NCI-H2081 treated with DMSO at 0.1 percent for 48 hours (cell line): Measurements from ENCODE around the gene AKAP11.

Experiments
- DNase-seq: peaks from one replicate; lab custom pipeline; 2025; lab: John Stamatoyannopoulos, UW

AKAP11 gene

DNA sequence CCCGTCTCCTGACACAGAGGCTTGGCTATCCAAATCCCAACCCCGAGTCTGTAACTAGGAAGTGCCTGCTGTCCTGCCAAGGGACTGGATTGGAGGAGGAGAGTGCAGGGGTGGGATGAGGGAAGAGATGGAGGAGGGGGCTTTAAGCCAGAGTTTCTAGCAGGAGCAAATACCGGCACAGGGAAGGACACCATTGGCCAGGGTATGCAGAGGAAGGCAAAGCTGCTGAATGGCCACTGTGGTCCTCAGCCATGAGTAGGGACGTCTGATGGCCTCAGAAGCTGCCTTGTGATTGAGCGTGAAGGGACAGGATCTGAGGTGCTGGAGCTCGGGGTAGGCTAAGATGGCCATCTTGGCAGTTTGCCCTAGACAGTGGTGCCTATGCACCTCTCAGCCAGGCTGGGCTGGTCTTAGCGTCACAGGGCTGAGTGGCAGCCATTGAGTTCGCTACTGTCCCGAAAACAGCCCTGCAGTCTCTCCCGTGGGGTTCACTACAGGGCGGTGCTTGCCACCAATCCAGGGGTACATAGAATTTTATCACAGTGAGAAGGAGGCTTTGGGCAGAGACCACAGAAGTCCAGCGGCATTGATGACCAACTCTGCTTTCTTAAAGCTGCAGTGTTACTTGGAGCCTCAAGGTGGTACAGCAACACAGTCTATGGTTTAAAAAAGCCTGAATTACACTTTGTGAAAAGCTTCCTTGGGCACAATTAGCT, 61.8 kb downstream of the AKAP11 start:
- DNase-seq: no peak

DNA sequence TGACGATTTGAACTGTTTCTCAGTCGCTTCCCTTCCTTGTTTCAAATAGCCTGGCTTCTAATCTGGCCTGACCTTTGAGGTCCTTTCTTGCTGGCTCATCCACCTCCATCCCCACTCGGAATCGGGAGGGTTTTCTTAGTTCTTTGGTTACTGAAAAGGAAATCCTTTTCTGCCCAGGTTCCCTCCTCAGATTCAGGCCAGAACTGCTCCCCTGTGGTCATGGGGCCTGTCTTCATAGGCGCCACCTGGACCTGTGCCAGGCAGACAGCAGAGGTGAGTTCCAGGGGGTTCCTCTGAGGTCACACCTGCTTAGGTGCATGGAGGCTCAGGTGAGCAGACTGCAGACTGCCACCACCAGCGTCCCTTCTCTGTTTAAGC, 62.4 kb downstream of the AKAP11 start:
- no peak for DNase-seq

DNA sequence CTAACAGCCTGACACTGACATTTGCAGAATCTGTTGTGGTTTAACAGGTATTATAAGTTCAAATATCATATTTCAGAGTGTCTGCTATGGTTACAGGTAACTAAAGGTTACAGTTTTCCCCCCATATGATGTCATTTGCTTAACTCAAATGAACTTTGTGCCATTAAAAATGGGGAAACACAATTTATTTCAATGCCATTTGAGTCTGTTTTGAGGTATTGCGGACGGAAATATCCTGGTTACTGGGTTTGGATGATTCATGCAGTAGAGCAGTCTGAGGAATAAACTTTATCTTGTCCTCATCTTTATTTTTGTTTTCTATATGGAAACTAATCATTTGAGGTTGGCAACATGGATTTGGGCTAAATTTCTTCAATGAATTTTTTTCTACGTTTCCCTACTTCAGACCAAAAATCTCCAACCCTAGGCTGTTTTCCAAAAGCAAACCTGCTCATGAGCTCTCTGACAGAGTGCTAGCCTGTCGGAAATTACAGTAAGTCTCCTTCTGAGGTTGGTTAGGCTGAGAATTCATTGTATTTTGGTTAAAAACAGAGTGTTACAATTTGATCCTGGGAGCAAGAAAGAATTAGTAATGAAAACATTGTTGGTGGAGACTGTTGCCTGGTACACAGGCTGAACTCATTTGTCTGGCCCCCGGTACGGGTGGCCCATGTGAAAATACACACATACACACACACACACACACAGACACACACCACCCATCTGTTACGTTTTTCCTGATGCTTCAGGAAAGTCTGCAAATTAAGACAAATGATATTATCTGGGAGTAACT, 66.1 kb downstream of the AKAP11 start:
- DNase-seq: no peak

DNA sequence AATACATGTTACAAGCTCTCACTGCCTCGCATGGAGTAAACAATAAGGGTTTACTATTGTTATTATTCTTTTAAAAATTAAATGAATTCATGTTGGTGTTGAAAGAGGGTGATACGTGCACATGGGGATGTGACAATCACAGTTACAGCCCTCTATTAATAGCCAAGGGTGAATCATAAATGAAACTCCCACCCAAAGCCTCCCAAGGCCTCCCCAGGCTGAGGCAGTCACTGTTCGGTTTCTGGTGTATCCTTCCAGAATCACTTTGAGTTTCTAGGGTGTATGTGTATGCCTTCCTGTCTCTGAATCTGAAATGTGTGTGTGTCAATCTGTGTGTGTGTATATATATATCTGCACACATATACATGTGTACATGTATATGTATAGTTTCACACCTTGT, 73.4 kb downstream of the AKAP11 start:
- DNase-seq: no peak

DNA sequence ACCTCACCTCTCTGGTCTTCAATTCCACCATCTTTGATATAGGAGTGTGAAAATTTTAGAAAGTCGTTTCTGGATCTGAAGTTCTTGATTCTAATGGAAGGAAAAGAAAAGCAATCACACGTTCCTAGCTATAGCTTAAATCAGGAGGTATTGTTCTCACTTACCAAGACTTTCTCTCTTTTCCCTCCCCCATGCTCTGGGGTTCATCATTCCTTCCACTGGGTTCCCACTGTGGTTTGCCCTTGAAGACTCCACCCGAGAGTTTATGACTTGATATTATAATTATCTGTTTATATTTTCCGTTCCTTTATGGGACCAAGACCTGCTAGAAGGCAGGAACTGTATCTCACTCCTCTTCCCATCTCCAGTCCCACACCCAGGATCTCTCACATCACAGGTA, 76.6 kb downstream of the AKAP11 start:
- DNase-seq: no peak

DNA sequence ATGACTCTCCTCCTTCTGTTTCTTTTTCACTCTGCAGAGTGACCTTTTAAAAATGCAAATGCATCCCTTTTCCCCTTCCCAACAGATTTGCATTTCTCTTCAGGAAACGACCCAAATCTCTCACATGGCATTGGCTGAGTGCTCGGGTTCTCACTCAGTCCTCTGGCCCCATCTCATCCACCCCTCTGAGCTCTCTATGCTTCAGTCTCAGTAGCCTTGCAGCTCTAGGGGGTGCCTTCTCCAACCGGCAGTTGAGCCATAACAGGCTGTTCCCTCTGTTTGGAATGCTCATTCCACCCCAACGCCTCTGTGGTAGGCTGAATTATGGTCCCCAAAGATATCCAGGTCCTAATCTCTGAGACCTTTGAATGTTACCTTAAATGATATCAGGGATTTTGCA, 78.2 kb downstream of the AKAP11 start:
- no peak for DNase-seq

DNA sequence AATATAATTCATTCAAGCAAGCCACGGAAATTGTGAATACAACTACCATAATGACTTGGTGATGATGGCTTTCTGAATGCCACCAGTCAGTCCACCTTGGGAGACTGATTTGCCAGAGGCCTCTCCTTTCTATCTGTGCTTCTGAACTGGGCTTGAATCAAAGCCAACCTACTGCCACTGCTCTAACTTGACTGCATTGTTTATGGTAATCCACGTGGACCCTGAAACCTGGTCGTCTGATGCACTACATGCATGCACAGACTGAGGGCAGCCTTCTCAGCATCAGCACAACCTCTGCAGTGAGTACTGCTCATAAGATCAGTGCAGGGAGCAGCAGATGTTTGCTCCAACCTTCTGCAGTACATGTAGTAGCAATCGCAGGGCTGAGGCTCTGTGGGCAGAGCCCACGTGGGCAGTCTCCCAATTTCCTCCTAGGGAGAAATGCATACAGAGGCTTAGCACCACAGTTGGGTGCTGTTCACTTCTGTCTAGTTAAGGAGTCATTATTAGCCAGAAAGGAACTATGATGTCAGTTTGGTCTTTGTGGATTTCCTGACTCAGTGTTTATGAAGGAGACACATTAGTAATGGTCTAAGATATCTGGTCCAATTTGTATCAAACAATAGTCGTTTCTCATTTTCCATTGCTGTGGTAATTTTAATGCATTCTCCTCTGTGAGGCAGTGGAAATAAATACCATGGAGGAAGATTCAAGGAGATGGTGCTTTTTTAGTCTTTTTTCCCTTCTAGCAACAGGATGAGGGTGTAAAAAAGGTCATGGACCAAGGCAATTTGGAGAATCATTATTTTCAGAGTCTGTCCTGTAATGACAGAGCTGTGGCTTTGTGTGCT, 82.5 kb downstream of the AKAP11 start:
- no peak for DNase-seq

DNA sequence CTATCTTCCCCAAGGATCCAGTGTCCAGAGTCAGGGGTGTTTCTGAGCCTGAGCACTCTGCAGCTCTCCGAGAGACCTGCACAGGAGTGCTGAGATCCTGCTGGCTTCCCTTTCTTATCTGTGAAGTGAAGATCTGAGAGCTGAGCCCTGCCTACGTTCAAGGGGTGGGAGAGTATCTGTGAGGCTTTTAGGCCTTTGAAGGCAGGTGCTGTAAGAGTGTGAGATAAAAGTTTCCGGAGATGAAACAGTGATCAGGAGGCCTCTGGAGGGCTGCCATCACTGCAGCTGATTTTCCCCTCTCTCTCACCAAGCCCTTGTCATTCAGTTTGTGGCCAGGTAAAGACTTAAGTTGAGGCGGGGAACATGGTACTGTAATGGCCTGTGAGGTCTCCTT, 83.1 kb downstream of the AKAP11 start:
- DNase-seq: no peak

DNA sequence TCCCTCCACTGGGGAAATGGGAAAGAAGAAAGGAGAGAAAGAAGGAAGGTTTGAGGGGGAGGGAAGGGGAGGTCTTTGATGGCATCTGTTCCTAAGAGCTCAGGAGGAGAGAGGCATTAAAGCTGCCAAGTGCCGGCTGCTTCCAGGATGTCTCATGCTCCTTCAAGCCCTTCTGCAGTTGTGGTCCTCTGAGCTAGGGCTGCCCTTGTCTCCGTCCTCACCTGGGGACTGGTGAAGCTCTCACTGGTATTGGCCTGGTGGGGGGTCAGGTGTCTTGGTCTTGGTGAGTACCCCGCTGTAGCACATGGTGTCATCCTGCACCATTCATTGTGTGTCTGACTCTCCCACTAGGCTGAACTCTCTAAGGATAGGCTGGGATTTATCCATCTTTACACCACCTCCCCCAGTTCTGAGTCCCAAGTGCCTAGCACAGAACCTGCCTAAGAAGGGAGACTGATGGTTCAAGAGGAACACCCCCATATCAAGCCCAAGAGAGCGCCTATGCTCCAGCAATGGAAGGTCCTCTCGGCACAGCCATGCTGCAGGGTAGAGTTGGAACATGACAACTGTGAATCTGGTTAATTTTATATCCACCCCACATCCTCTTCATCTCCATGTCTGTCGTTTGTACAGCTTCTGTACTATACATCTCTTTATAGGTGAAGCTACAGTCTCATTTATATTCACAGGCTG, 83.7 kb downstream of the AKAP11 start:
- DNase-seq: no peak

DNA sequence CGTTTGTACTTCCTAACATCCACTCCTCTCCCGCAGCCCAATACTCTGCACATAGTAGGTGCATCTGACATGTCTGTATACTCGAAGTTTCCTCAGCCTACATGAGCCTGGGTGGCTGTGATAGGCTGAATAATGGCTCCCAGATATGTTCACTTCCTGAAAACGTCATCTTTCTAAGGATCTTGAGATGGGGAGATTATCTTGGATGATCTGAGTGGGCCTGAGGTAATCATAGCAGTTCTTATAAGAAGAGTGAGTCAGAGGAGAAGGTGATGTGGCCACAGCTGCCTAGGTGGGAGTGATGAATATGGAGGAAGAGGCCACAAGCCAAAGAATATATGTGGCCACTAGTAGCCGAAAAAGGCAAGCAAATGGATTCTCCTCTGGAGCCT, 84.2 kb downstream of the AKAP11 start:
- DNase-seq: no peak

DNA sequence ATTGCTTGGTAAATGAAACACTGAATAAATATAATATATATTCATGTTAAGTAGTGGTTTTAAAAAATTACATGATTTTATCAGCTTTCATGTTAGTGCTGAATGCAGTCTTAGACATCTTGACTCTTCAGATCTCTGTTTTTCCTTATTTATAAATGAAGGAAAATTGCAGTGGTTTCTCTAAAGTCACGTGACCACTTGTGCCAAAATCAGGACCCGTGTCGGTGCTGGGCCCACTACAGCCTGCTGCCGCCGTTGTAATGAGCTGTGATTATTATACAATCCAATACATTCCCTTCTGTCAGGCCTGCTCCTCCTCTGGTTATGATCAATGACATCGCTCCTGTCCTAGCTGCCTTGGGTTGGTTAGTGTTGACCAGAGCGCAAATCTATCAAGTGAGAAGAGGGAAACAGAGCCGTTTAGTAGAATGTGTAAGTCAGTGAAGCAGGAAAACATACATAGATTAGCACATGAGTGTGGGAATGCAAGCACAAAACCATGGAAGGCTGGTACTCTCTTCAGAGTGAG, 88.2 kb downstream of the AKAP11 start:
- no peak for DNase-seq

DNA sequence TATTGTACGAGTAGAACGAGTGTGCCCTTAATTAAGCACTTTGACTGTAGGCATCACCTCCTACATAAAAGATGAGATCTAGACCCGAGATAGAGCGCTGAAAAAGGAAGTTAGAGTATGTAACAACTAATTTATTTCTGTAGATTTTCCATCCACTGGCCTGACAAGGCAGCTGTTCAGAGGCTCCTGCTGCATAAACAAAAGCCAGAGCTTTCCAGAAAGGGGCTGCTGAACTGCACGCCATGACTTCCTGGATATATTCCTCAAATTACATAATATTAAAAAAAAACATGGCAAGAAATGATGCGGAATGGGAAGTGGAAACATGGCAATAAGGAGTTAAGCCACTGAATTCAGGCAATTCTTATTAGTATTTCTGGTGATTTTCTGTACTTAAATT, 89.7 kb downstream of the AKAP11 start:
- no peak for DNase-seq

DNA sequence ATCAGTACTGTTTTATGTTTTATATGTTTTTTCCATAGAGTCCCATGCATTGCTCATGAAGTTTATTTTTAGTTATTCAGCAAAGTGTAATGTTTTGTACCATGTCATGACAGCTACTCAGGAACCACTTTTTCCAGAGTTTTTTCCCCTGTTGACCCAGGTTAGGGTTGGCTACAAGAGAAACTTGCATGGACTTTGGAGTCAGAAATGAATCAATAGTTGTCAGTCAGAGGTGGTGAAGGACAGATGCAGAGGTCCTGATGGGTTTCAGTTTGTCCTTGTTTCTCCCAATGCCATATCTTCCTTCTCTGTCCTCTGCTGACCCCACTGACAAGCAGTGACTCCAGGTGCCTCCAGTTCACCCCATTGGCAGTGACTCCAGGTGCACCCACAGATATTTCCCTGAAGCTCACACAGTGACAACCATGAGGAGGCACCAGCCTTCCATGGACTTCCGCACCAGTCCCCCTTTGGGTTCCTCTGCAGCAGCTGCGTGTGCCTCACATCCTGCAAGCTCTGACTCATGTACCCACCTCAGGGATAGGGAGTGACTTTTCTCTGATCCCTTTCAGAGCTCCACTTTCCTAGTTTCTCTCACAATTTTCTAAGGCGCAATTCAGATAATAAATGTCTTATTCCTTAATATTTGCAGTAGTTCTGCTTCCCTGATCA, 92.1 kb downstream of the AKAP11 start:
- no peak for DNase-seq

DNA sequence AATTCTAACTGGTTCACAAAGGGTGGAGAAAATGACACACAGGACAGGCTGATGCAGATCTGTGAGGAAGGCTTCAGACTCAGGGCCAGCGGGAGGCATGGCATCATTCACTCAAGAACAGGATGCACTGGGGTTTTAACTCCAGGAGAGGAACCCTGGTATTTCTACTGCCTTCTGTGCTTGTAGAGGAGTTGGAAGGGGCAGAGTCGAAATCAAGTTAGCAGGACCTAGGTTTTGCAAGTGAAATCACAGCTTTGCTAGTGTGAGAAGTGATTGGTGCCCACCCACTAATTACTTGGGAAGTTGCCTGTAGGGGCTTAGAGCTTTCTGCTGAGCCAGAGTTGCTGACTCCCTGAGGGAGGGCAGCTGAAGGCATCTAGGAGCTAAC, 92.7 kb downstream of the AKAP11 start:
- no peak for DNase-seq

DNA sequence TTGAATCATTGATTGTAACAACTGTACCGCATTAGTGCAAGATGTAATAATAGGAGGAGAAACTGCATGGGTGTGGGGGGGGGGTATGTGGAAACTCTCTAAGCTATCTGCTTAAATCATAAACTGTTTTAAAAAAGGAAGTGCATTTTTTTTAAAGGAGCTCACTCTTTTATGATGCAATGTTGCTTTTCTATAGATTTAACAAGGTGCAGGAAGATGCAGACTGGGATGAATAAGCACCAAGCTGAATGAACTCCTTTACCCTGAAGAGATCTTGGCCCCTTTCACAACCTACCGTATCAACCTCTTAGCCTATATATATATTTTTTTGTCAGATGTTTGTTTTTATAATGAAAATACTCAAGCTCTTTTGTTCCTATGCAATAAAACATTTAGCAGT, 95.9 kb downstream of the AKAP11 start:
- DNase-seq: no peak

DNA sequence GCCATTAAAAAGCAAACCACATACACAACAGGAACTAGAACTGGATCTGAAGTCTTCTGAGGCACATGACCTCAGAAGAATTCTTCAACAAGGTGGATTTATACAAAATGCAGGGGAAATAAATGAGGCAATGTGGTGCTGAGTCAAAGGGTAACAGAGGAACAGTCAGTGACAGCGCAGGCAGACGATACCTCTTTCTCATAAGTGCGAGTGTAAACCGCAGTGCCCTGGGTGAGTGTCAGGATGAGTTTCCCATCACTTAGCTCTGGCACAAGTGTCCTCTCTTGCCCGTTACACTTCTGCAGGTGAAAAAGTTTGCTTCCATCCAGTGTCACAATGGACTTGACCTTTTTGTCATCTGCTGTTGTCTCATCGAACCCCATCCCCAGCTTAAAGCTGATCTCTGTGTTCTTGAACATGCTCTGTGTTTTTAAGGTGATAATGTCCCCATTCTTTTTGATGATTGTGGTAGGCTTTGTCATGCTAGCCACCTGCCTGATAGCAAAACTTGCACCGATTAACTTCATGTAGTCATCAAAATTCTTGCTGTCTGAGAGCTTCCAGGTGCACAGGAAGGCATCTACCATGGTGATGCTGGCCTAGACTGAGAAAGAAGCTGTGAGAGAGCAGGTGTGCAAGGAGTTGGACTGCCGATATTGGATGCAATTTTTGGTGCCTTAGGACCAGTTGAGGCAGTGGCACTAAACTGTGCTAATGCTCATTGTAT, 97.3 kb downstream of the AKAP11 start:
- no peak for DNase-seq

DNA sequence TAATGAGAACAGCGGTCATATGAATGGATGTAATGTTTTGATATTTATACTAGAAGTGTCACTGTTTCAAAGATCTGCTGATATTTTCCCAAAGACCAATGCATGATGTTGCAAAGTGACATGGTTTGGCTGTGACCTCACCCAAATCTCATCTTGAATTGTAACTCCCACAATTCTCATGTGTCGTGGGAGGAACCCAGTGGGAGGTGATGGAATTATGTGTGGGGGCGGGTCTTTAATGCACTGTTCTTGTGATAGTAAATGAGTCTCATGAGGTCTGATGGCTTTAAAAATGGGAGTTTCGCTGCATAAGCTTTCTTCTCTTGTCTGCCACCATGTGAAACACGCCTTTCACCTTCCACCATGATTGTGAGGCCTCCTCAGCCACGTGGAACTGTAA, 98.3 kb downstream of the AKAP11 start:
- DNase-seq: no peak
